ENCODE results near the gene IST1.

The IST1 gene

GRCh38 chr16:71966932-71967331 lies 71.6 kb downstream of the IST1 start:
- no peak for FAIRE-seq

GRCh38 chr16:71969353-71969752 lies 74.0 kb downstream of the IST1 start:
- FAIRE-seq, result no peak

- FAIRE-seq, result no peak
Measured at GRCh38 chr16:71971571-71971970, 76.2 kb downstream of the IST1 start.

- no peak for FAIRE-seq
Measured at GRCh38 chr16:71972356-71972755, 77.0 kb downstream of the IST1 start.

GRCh38 chr16:71973001-71973400 lies 77.7 kb downstream of the IST1 start:
- no peak for FAIRE-seq

- FAIRE-seq, result no peak
Measured at GRCh38 chr16:71974068-71974818, 78.9 kb downstream of the IST1 start.
